HG03045 (cell line): Measurements from ENCODE around the gene MISP3.
"Not testable (repeated sequence)": the region's sequence is repeated elsewhere in the genome, so short reads cannot be mapped to it uniquely, and the experiment has no call there.

ENCODE experiments used
- ATAC-seq: cut with Tn5 transposase; IDR thresholded peaks from one replicate; pipeline ENCODE4 v1.9.1; 2021; ENCODE audit warnings: mild to moderate bottlenecking, moderate library complexity; ENCODE audit not compliant: unreplicated experiment

The MISP3 gene

GRCh38 chr19:14072535-14073260, at the start of gene MISP3:
Gene MISP3, plus strand, starts transcription at chr19:14072786. Its CDS starts 524 bp downstream, at chr19:14073310.
- no peak for ATAC-seq

- no peak for ATAC-seq
Measured at GRCh38 chr19:14023404-14024235, 49.0 kb upstream of the MISP3 start.

- not testable (repeated sequence) for ATAC-seq
Measured at GRCh38 chr19:14026652-14027192, 45.9 kb upstream of the MISP3 start.

GRCh38 chr19:14027856-14028450, 44.6 kb upstream of the MISP3 start, which contains the start of gene RLN3:
Gene RLN3, plus strand, starts transcription at chr19:14028148. Its CDS starts 57 bp downstream, at chr19:14028205.
- no peak for ATAC-seq

GRCh38 chr19:14028901-14029300, 43.7 kb upstream of the MISP3 start:
- no peak for ATAC-seq

GRCh38 chr19:14030997-14031718, 41.4 kb upstream of the MISP3 start:
- ATAC-seq: no peak

- ATAC-seq: peak; percentile 63
Measured at GRCh38 chr19:14031719-14032480, 40.7 kb upstream of the MISP3 start, which contains the start of gene IL27RA. Gene IL27RA, plus strand, starts transcription at chr19:14031762. Its CDS starts 111 bp downstream, at chr19:14031873.

GRCh38 chr19:14033946-14034345, 38.6 kb upstream of the MISP3 start:
- ATAC-seq: no peak

- not testable (repeated sequence) for ATAC-seq
Measured at GRCh38 chr19:14035159-14035558, 37.4 kb upstream of the MISP3 start.

GRCh38 chr19:14035706-14036105, 36.9 kb upstream of the MISP3 start:
- no peak for ATAC-seq

GRCh38 chr19:14039181-14039580, 33.4 kb upstream of the MISP3 start:
- ATAC-seq: no peak

- not testable (repeated sequence) for ATAC-seq
Measured at GRCh38 chr19:14042659-14043608, 29.7 kb upstream of the MISP3 start.

GRCh38 chr19:14047866-14048265, 24.7 kb upstream of the MISP3 start:
- ATAC-seq: not testable (repeated sequence)

GRCh38 chr19:14048443-14049153, 24.0 kb upstream of the MISP3 start:
- ATAC-seq: no peak

GRCh38 chr19:14050512-14050911, 22.1 kb upstream of the MISP3 start:
- ATAC-seq: no peak

- ATAC-seq: not testable (repeated sequence)
Measured at GRCh38 chr19:14050961-14051360, 21.6 kb upstream of the MISP3 start.

- ATAC-seq: no peak
Measured at GRCh38 chr19:14051980-14052379, 20.6 kb upstream of the MISP3 start.

GRCh38 chr19:14052470-14052869, 20.1 kb upstream of the MISP3 start:
- no peak for ATAC-seq
